GM12891 (cell line): ENCODE data around the gene MRPL37.

Experiments
- POLR2A ChIP-seq: IDR thresholded peaks from 2 replicates; pipeline ENCODE4 v1.6.1; 2011; ENCODE audit warnings: low read depth, low read length, control low read depth
- POLR2AphosphoS5 ChIP-seq: IDR thresholded peaks from 2 replicates; pipeline ENCODE4 v1.6.1; 2011; ENCODE audit warnings: low read depth, low read length, control low read depth
- POU2F2 ChIP-seq: IDR thresholded peaks from 2 replicates; pipeline ENCODE4 v1.6.1; 2011; ENCODE audit warnings: low read depth, mild to moderate bottlenecking, control low read depth, low read length, moderate library complexity
- SPI1 ChIP-seq: IDR thresholded peaks from 2 replicates; pipeline ENCODE4 v1.6.1; 2011; ENCODE audit warnings: low read depth, low read length, control low read depth
- TAF1 ChIP-seq: IDR thresholded peaks from 2 replicates; pipeline ENCODE4 v1.6.1; 2011; ENCODE audit warnings: low read depth, low read length, control low read depth

DNA sequence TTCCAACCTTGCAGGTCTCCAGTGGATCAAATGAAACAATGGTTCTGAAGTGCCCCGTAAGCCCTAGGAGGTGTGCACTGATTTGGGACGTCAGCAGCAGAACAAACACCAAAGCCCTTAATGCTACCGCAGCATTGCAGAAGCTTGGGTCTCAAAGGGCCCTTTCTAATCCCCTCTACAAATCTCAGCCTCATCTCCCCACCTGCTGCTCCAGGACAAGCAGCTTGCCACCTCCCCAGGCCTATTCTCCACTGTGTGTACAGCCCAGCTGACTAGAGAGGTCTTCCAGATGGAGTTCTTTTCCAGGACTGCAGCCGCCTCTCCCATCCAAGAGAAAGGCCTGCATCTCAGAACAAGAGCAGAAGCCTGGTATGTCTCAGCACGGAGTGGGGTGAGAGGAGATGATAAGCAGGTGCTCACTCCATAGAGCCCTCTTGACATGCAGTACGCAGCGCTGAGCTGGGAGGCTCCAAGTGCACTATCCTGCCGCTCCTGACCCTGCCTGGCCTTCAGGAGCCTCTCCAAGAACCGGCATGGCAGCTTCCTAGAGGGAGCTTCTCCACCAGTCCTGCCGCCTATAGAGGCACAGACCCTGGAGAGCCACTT, 46.3 kb downstream of the MRPL37 start:
- TF ChIP-seq TAF1 (no peak), POLR2A (no peak), POU2F2 (no peak), POLR2AphosphoS5 (no peak), SPI1 (no peak)
